HEK293 (cell line): ENCODE data around the gene KRT4.

Source experiments
- MZF1 ChIP-seq: fragments of 450-650 bp; formaldehyde crosslinking; IDR thresholded peaks from 2 replicates; pipeline ENCODE4 v1.5.1; 2017; ENCODE audit warnings: missing biosample characterization, missing genetic modification characterization, borderline replicate concordance
- YY1 ChIP-seq: fragments of 450-650 bp; formaldehyde crosslinking; IDR thresholded peaks from 2 replicates; pipeline ENCODE4 v1.5.1; 2018; ENCODE audit warnings: missing biosample characterization, missing genetic modification characterization
- ZNF121 ChIP-seq: fragments of 450-650 bp; formaldehyde crosslinking; IDR thresholded peaks from 2 replicates; pipeline ENCODE4 v1.5.1; 2016; ENCODE audit warnings: missing biosample characterization, missing genetic modification characterization
- ZNF274 ChIP-seq, 2 experiments: fragments of 200-500 bp in 1 of 2; fragments of 450-650 bp in 1 of 2; sonication (Bioruptor generic) in 1 of 2; formaldehyde crosslinking in 1 of 2; IDR thresholded peaks; 2 replicates each; pipeline versions ENCODE4 v1.5.1 to v1.6.1; 2014 to 2016; ENCODE audit warnings: borderline replicate concordance in 1 of 2, inconsistent platforms in 1 of 2, low read length in 1 of 2, missing biosample characterization in 1 of 2, missing genetic modification characterization in 1 of 2
- ZNF670 ChIP-seq: fragments of 450-650 bp; formaldehyde crosslinking; IDR thresholded peaks from 2 replicates; pipeline ENCODE4 v1.5.1; 2016; ENCODE audit warnings: missing biosample characterization, missing genetic modification characterization, low read depth
- TF ChIP-seq, protein P1 (sequence below): fragments of 450-650 bp; formaldehyde crosslinking; IDR thresholded peaks from 2 replicates; pipeline ENCODE4 v1.5.1; 2016; ENCODE audit warnings: missing biosample characterization, missing genetic modification characterization
- TF ChIP-seq, protein P2 (sequence below): fragments of 450-650 bp; formaldehyde crosslinking; IDR thresholded peaks from 2 replicates; pipeline ENCODE4 v1.5.1; 2016; ENCODE audit warnings: missing biosample characterization, missing genetic modification characterization

DNA sequence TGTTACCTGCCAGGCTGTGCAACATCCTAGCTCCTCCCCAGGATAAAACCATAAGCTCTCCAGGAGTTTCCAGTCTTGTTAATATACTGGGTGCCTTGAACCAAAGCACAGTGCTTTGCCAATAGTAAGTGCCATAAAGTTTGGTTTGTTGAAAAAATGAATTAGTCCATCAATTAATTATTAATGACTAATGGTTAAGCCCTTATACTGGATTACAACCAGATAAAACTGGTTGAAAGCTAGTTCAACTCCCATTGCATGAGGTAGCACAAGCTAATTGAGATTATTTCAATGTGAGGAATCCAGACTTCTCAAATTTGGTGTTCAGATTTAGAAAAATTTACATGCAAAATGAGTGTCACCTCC lies 16.4 kb downstream of the KRT4 start:
- TF ChIP-seq, protein P1, sequence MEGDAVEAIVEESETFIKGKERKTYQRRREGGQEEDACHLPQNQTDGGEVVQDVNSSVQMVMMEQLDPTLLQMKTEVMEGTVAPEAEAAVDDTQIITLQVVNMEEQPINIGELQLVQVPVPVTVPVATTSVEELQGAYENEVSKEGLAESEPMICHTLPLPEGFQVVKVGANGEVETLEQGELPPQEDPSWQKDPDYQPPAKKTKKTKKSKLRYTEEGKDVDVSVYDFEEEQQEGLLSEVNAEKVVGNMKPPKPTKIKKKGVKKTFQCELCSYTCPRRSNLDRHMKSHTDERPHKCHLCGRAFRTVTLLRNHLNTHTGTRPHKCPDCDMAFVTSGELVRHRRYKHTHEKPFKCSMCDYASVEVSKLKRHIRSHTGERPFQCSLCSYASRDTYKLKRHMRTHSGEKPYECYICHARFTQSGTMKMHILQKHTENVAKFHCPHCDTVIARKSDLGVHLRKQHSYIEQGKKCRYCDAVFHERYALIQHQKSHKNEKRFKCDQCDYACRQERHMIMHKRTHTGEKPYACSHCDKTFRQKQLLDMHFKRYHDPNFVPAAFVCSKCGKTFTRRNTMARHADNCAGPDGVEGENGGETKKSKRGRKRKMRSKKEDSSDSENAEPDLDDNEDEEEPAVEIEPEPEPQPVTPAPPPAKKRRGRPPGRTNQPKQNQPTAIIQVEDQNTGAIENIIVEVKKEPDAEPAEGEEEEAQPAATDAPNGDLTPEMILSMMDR (tag by site-specific recombination), result no peak
- TF ChIP-seq, protein P2, sequence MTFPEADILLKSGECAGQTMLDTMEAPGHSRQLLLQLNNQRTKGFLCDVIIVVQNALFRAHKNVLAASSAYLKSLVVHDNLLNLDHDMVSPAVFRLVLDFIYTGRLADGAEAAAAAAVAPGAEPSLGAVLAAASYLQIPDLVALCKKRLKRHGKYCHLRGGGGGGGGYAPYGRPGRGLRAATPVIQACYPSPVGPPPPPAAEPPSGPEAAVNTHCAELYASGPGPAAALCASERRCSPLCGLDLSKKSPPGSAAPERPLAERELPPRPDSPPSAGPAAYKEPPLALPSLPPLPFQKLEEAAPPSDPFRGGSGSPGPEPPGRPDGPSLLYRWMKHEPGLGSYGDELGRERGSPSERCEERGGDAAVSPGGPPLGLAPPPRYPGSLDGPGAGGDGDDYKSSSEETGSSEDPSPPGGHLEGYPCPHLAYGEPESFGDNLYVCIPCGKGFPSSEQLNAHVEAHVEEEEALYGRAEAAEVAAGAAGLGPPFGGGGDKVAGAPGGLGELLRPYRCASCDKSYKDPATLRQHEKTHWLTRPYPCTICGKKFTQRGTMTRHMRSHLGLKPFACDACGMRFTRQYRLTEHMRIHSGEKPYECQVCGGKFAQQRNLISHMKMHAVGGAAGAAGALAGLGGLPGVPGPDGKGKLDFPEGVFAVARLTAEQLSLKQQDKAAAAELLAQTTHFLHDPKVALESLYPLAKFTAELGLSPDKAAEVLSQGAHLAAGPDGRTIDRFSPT (tag by site-specific recombination), result no peak
- no peak for TF ChIP-seq MZF1 (tag by site-specific recombination)
- TF ChIP-seq ZNF274 (IDR thresholded peaks at IDR 0.05; ENCODE audit: low read length), result no peak
- TF ChIP-seq ZNF274 (tag by site-specific recombination; IDR thresholded peaks at IDR 0.05; ENCODE audit: borderline replicate concordance), result no peak
- no peak for TF ChIP-seq YY1 (tag by site-specific recombination)
- no peak for TF ChIP-seq ZNF121
- TF ChIP-seq ZNF670 (tag by site-specific recombination), result no peak
